Measurements from ENCODE around the gene RBCK1.

Gene RBCK1

DNA sequence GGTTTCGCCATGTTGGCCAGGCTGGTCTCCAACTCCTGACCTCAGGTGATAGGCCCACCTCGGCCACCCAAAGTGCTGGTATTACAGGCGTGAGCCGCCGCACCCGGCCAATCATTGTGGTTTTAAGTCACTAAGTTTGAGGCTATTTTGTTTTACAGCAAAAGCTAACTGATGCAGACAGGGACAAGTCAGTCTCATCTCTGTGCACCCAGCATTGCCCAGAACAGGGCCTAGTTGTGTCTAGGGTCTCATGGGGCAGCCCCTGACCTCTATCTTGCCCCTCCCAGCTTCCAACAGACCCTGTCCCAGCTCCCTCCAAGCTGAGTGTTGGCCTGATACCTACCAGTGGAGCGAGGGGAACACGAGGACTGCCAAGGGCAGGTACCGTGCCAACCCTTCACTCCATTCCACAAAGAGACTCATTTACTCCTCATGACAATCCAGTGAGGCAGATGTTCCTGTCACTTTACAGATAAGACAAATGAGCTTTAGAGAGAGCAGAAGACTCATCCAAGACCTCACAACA, 8.9 kb upstream of the RBCK1 start:
- DNase-seq (ENCODE audit: low spot score), result no peak

DNA sequence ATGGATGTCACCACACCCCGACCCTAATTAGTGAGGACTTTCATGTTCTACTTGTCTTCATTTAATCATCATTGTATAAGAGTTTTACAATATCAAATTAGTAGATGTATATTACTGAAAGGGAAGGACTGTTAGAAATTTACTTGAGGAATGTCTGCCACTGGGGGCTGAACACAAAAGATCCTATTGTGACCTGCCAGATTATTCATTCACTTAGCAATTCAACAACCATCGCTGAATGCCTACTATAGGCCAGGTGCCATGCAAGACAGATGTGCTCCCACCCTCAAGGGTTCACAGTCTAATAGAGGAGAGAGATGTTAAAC, 8.0 kb upstream of the RBCK1 start:
- DNase-seq (ENCODE audit: low spot score), result no peak

DNA sequence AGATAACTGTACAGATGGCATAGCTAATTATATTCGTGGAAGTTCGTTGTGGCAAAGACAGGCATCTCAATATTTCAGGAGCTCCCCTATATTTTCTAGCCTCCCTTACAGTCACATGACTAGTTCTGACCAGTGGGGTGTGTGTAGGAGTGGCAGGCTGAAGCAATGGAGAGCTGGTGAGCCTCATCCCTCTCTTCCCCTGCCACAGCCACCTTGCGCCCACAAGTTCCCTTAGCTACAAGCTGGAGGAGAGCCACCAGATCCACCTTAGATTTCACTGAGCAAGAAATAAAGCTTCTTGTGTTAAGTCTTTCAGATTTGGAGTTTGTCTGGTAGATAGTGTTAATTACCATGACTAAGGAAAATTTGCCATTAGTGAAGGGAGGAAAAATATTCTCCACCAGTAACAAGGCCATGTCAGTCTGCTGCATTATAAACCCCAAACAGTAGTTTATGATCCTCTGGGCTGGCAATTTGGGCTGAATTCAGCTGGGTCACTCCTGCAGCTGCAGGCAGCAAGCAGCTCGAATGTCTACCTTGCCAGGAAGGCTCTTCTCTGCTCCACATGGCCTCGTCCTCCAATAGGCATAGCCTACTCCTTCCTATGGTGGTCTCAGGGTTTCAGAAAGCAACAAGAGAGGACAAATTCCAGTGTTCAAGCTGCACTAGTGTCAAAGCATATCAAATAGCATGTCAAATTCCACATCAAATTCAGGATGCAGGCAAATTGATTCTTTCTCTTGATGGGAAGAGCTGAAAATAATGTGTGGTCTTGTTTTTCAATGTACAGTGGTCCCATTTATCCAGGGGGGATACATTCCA, 7.4 kb upstream of the RBCK1 start:
- peak; percentile 29 for DNase-seq (ENCODE audit: low spot score)

DNA sequence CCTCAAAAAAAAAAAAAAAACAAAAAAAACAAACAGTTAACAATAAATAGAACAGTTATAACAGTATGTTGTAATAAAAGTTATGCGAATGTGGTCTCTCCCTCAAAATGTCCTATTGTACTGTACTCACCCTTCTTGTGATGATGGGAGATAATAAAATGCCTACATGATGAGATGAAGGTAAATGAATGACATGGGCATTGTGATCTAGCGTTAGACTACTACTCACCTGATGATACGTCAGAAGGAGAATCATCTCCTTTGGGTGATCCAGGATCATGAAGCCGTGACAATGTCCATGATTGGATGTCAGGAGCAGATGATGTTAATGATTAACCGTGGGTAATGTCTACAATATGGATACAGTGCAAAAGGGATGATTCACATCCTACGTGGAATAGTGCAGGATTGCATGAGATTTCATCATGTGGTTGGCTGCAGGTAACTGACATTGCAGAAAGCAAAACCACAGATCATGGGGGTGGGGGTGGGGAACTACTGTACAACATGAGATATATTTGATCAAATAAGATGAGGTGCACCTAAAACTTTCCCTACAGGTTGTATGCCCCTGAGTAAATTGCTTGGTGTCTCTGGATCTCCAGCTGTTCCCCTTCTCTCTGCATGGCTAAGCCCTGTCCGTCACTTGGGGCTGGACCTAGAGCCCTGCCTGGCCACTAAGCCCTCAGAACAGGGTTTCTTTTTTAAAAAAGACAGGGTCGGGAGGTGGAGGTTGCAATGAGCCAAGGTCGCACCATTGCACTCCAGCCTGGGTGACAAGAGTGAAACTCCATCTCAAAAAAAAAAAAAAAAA, 6.2 kb upstream of the RBCK1 start:
- DNase-seq (ENCODE audit: low spot score), result no peak

DNA sequence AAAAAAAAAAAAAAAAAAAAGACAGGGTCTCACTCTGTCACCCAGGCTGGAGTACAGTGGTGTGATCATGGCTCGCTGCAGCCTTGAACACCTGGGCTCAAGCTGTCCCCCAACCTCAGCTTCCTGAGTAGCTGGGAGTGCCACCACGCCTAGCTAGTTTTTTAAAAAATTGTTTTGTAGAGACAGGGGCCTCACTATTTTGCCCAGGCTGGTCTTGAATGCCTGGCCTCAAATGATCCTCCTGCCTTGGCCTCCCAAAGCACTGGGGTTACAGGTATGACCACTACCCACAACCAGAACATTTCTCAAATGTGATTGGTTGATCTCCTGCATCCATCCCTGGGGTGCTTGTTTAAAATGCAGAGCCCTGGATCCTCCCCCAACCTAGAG, 5.6 kb upstream of the RBCK1 start:
- no peak for DNase-seq (ENCODE audit: low spot score)

DNA sequence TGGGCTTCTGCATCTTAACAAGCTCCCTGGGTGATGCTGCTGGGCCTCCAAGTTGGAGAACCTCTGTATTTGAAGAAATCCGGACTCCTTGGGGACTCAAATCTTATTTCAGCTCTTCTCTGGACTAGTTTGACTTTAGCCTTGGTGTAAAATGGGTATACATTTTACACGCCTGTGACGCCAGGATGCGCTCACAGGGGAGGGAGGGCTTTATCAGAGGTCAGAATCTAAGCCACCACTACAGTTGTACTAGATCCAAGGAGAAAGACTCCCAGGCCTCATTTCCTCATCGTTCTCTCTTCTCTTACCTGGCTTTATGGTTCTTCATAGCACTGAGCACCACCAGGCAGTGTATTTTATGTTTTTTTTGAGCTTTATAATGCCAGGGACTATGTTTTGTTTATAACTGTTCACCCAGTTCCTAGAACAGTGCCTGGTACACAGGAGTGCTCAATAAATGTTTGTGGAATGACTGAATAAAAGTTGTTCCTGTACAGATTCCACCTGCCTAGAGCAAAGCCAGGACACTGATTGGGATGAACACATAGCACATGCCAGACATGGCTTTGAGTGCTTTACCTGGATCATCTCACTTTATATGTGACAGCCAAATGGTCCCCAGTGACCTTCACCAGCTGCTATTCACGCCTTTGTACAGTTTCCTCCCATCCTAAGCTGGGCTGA, 5.1 kb upstream of the RBCK1 start:
- no peak for DNase-seq (ENCODE audit: low spot score)

DNA sequence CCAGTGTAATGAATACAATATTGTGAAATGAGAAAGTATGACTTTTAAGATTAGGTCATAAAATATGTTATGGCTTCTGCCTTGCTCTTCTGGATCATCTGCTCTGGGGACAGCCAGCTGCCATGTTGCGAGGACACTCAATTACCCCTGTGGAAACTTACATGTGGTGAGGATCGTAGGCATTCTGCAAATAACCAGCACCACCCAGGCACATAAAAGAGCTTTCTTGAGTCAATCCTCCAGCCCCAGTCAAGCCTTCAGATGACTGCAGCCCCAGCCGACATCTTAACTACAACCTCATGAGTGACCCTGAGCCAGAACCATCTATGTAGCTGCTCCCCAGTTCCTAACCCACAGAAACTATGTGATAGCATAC, 4.5 kb upstream of the RBCK1 start:
- DNase-seq (ENCODE audit: low spot score), result no peak

DNA sequence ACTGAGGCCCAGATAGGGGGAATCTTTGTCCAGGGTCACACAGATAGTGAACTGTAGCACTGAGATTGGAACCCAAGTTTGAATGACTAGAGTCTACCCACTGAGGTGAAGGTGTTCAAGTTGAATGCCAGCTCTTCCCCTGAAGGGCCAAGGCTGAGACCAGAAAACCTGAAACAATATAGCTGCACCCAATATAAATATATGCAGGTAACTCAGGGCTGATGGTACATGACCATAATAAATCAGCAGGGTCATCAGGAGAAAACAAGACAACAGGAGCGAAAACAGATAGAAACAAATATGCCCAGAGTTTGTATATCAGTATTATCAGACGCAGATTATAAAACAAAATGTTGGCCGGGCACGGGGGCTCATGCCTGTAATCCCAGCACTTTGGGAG, 4.0 kb upstream of the RBCK1 start:
- DNase-seq (ENCODE audit: low spot score), result no peak

DNA sequence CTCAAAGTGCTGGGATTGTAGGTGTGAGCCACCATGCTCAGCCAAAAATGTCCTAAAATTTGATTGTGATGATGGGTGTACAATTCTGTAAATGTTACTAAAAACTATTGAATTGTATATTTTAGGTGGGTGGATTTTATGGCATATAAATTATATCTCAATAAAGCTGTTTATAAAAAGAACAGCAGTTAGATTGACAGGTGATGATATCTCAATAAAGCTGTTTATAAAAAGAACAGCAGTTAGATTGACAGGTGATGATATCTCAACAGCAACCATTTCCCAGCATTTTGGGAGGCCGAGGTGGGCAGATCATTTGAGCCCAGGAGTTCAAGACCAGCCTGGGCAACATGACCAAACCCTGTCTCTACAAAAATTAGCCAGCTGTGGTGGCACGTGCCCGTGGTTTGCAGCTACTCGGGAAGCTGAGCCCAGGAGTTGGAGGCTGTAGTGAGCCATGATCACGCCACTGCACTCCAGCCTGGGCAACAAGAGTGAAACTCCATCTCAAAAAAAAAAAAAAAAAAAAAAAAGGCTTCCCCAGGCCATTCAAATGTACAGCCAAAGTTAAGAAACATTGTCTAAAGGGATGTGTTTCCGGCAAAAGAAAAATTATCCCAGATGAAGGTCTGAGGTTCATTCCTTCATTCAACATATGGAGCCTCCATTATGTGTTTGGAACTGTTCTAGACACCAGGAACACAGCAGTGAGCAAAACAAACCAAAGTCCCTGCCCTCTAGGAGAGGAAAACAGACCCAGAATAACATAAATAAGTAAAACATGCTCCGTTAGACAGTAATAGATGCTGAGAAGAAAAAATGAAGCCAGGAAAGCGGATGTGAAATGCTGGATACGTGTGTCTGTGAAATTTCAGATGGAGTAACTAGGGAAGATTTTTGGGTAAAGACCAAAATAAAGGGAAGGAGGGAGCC, 1.6 kb upstream of the RBCK1 start:
- DNase-seq (ENCODE audit: low spot score), result no peak

DNA sequence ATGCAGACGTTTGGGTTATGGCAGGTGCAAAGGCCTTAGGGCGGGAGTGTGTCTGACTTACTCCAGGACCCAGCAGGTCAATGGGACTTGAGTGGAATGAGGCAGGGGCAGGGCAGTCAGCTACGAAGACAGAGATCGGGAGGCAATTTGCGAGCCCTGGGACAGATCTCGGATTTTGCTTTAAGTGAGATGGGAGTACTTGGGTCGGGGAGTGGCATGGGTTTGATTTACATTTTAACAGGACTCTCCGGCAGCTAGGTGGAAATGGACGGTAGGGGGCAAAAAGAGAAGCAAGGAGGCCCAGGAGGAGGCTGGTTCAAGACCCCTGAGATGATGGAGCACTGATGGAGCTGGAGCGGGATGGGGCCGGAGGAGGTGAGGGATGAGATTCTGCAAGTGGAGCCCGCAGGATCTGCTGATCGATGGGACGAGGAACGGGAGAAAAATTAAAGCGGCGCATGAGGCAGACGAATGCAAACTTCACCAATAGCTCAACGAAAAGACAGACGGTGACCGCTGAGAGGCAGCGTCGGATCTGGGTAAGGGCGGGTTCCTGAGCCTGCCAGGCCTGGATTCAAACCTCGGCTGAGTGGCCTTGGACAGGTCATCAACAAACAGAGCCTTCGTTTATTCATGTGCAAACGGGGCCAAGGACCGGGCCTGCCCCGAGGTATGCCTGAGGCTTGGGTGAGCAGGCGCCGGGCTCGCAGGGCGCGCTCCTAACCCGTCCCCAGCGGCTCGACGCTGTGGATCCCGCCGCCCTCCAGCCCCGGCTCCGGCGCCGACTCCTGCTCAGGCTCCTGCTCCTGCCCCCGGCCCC, 756 bp upstream of the RBCK1 start:
- peak; percentile 88 for DNase-seq (ENCODE audit: low spot score)

DNA sequence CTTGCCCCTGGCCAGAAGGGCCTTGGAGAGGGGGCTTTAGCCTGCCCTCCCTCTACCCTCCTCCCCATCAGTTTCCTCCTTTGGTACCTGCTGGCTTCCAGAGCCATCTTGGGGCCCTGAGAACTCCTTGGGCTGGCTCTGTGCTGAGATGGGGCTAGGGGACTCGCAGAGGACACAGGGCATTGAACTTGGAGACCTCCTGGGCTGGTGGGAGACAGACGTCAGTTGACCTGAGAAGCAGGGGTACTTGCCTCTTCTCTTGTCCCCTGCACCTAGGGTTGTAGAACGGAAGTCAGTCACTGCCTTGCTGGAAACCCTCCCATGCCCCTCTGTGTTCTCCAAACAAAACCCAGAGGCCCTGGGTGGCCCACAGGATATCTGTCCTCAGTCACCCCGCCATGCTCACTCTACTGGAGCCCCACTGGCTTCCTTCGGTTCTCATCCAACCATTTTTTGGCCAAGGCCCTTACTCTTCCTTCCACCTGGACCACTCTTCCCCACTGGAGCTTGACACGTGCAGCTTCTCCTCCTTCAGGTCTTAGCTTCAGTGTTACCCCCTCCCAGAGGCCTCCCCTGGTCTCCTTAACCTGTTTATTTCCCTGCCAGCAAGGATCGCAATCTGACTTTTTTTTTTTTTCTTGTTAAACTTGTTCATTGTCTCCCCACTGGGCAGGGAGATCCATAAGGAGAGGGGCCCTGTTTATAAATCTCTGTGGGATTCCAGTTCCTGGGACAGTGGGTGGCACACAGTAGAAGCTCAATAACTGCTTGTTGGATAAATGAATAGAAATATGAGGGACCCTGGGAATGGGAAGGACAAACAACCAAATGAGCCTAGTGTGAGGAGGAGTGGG, 971 bp downstream of the RBCK1 start:
- DNase-seq (ENCODE audit: low spot score), result no peak

DNA sequence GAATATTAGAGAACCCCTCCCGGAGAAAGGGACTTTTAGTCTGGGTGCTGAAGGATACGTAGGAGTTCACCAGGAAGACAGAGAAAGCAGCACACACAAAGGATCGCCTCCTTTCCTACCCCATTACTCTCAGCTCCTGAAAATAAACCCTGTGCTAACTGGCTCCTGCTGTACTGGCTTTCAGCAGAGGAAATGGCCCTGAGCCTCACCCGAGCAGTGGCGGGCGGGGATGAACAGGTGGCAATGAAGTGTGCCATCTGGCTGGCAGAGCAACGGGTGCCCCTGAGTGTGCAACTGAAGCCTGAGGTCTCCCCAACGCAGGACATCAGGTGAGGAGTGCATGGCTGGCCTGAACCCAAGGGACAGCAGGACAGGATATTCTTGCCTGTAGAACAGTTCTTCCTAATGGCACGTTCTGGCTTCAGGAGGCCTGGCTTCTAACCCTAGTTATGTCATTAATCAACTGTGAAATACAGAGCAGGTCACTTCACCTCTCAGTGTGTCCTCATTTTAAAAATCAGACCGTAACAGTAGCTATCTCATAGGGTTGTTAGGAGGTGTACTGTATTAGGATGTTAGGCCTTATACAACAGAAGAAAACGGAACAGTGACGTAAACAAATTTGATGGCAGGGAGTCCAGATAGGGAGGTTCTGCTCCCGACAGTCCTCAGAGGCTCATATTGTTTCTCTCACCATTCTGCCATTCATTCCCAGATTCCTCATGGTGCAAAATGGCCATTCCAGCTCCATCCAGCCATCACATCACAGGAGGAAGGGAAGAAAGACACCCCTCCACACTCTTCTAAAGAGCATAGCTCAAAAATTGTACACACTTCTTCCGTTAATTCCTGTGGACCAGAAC, 1.8 kb downstream of the RBCK1 start:
- DNase-seq (ENCODE audit: low spot score), result no peak

DNA sequence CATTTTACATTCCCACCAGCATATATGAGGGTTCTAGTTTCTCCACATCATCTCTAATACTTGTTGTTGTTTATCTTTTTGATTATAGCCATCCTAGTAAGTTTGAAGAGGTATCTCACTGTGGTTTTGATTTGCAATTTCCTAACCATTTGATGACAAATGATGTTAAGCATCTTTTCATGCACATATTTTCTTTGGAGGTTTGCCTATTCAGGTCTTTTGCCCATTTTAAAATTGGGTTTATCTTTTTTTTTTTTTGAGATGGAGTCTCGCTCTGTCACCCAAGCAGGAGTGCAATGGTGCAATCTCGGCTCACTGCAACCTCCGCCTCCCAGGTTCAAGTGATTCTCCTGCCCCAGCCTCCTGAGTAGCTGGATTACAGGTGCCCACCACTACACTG, 4.0 kb downstream of the RBCK1 start:
- no peak for DNase-seq (ENCODE audit: low spot score)

DNA sequence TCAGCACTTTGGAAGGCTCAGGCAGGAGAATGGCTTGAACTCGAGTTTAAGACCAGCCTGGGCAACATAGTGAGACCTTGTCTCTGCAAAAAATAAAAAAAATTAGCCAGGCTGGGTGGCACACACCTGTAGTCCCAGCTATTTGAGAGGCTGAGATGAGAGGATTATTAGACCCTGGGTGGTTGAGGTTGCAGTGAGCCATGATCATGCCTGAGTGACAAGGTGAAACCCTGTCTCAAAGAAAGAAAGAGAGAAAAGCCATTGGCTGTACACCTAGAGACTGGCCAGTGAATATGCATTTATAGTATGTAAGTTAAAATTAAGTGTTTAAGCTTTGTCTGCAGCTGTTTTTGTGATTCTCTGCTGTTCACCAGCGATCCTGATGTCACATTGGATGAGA, 6.1 kb downstream of the RBCK1 start:
- DNase-seq (ENCODE audit: low spot score), result no peak

DNA sequence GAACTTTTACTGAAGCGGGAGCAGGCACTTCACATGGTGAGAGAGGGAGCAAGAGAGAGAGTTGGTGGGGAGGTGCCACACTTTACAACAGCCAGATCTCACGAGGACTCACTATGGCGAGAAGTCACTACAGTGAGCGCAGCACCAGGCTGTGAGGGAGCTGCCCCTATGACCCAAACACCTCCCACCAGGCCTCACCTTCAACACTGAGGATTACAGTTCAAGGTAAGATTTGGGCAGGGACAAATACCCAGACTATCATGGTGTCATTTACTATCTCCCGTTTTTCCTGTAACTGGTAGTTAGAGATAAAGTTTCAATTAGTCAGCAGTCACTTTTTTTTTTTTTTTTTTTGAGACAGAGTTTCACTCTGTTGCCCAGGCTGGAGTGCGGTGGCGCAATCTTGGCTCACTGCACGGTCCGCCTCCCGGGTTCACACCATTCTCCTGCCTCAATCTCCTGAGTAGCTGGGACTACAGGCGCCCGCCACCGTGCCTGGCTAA, 7.8 kb downstream of the RBCK1 start:
- DNase-seq (ENCODE audit: low spot score), result no peak

DNA sequence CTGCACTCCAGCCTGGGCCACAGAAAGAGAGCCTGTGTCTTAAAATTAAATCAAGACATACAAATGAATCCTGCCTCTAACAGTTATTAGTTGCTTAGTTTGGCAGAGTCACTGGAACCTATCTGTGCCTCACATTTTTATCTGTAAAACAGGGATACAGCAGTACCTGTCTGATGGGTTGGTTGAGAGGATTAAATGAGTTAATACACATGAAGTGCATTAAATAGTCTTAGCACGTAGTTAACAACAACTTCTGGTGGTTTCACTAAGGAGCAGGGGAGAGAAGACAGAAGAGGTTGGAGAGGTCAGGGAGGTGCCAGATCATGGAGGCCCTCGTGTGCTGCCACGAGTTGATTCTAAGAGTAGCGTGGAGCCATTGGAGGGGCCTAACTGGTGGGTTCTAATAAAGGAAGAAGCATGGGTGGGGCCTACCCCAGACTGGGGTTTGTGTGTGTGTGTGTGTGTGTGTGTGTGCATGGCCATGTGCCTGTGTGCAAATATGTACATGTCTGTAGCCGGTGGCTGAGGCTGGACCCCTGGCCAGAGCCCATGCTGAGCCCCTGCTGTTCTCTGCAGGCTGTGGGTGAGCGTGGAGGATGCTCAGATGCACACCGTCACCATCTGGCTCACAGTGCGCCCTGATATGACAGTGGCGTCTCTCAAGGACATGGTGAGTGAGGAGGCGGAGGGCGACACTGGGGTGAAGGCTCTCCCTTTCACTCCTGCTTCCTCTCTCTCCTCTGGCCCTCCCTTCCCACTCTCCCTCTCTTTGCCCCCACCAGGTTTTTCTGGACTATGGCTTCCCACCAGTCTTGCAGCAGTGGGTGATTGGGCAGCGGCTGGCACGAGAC, 9.1 kb downstream of the RBCK1 start:
- no peak for DNase-seq (ENCODE audit: low spot score)

DNA sequence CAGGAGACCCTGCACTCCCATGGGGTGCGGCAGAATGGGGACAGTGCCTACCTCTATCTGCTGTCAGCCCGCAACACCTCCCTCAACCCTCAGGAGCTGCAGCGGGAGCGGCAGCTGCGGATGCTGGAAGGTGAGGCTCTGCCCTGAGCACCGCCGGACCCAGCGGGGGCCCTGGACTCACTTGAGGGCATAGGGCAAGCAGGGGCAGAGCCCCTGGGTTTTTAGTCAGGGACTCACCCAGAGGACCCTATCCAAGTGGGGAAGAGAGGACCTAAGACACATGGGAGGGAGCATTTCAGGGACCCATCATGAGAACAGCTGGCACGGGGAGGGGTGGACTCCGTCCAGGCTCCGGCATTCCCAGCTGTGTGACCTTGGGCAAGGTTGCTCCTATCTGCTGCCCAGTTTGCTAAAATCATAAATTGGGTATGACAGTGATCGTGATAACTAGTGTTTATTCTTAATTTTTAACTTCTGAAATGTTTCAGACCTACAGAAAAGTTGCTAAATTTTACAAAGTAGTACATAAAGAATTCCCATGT, 9.8 kb downstream of the RBCK1 start:
- DNase-seq (ENCODE audit: low spot score), result no peak
